H1 (cell line): ENCODE results near the gene INPP4B. TPM values are rescaled to one million over a fixed set of nuclear protein-coding genes. Genes with fewer than 3 reads are reported as not detected.

Source experiments
- CTCF ChIA-PET: fragments of 300-600 bp; sonication (Branson Sonifier 250); formaldehyde crosslinking; loops from one replicate; lab custom pipeline; 2021; ENCODE audit not compliant: partially characterized antibody; lab: Charles Lee
- POLR2A ChIA-PET: fragments of 300-600 bp; sonication (Branson Sonifier 250); formaldehyde crosslinking; loops from one replicate; lab custom pipeline; 2021; ENCODE audit warnings: inconsistent platforms; ENCODE audit not compliant: partially characterized antibody; lab: Charles Lee
- DNase-seq, 2 experiments: peaks; one replicate each; pipeline versions ENCODE4 v3.0.0 to v3.0.0-alpha.2; 2010 to 2022; ENCODE audit warnings: low spot score in 2 of 2, low read depth in 1 of 2, mixed read lengths in 1 of 2
- FAIRE-seq: peaks from 2 replicates; lab custom pipeline; 2011; peaks lifted over from hg19 to GRCh38; lab: Jason Lieb, UNC
- H2AFZ ChIP-seq: 2 replicates; pipeline ENCODE4 v1.8.1; 2012; ENCODE audit warnings: low read length, inconsistent platforms
- H2AK5ac ChIP-seq: 2 replicates; pipeline ENCODE4 v1.6.1; 2013; ENCODE audit warnings: low read depth, low read length
- H2BK120ac ChIP-seq: replicated peaks from 2 replicates; pipeline ENCODE3; 2013; ENCODE audit warnings: low read depth, low read length, inconsistent platforms
- H2BK12ac ChIP-seq: 2 replicates; pipeline ENCODE4 v1.6.1; 2013; ENCODE audit warnings: low read depth, low read length
- H2BK15ac ChIP-seq: 2 replicates; pipeline ENCODE4 v1.6.1; 2013; ENCODE audit warnings: low read length
- H2BK20ac ChIP-seq: 2 replicates; pipeline ENCODE4 v1.6.1; 2013; ENCODE audit warnings: low read length
- H2BK5ac ChIP-seq: 2 replicates; pipeline ENCODE4 v1.6.1; 2013; ENCODE audit warnings: low read depth, low read length
- H3K14ac ChIP-seq: 2 replicates; pipeline ENCODE4 v1.6.1; 2013; ENCODE audit warnings: inconsistent platforms; ENCODE audit not compliant: insufficient read length
- H3K18ac ChIP-seq: 2 replicates; pipeline ENCODE4 v1.6.1; 2013; ENCODE audit warnings: low read length; ENCODE audit errors: extremely low read depth
- H3K23ac ChIP-seq: 2 replicates; pipeline ENCODE4 v1.6.1; 2013; ENCODE audit warnings: inconsistent platforms; ENCODE audit not compliant: insufficient read length
- H3K23me2 ChIP-seq: 2 replicates; pipeline ENCODE4 v1.6.1; 2013; ENCODE audit warnings: low read depth, low read length
- H3K27ac ChIP-seq: 2 replicates; pipeline ENCODE4 v1.6.1; 2011; ENCODE audit warnings: low read depth, low read length, inconsistent platforms
- H3K27me3 ChIP-seq, 4 experiments: replicated peaks in 1 of 4; 1 replicate in 1 of 4; 2 replicates in 3 of 4; pipeline versions ENCODE4 v1.6.1 to v1.8.1; 2011 to 2013; ENCODE audit warnings: low read length in 3 of 4, mild to moderate bottlenecking in 3 of 4, inconsistent platforms in 2 of 4, mixed read lengths in 2 of 4, moderate library complexity in 1 of 4; ENCODE audit not compliant: control insufficient read depth in 3 of 4, insufficient read depth in 3 of 4; ENCODE audit errors: extremely low read depth in 1 of 4
- H3K36me3 ChIP-seq, 4 experiments: 2 replicates each; pipeline versions ENCODE4 v1.6.1 to v1.8.1; 2011 to 2013; ENCODE audit warnings: mild to moderate bottlenecking in 4 of 4, low read length in 3 of 4, moderate library complexity in 2 of 4, control low read depth in 1 of 4, inconsistent platforms in 1 of 4; ENCODE audit not compliant: insufficient read depth in 4 of 4, control insufficient read depth in 2 of 4
- H3K4ac ChIP-seq: replicated peaks from 2 replicates; pipeline ENCODE3; 2013; ENCODE audit warnings: low read length, low read depth, mixed read lengths, inconsistent platforms; ENCODE audit not compliant: insufficient read length
- H3K4me1 ChIP-seq, 4 experiments: replicated peaks in 1 of 4; 1 replicate in 1 of 4; 2 replicates in 3 of 4; pipeline versions ENCODE4 v1.6.1 to v1.8.1; 2011 to 2013; ENCODE audit warnings: low read length in 3 of 4, inconsistent platforms in 2 of 4, mixed read lengths in 1 of 4; ENCODE audit not compliant: insufficient read depth in 4 of 4, control insufficient read depth in 3 of 4
- H3K4me2 ChIP-seq, 2 experiments: 2 replicates each; pipeline versions ENCODE4 v1.6.1 to v1.8.1; 2011 to 2013; ENCODE audit warnings: low read depth in 2 of 2, low read length in 2 of 2, control low read depth in 1 of 2, inconsistent platforms in 1 of 2, mild to moderate bottlenecking in 1 of 2; ENCODE audit not compliant: insufficient read depth in 1 of 2
- H3K4me3 ChIP-seq, 4 experiments: fragments of 200-600, 300-600 bp in 1 of 4; sonication (generic), shearing (Covaris generic), sonication (Bioruptor Twin) in 1 of 4; 2 replicates each; pipeline versions ENCODE4 v1.5.1 to v1.8.1; 2011 to 2016; ENCODE audit warnings: low read length in 4 of 4, low read depth in 3 of 4, control low read depth in 2 of 4, inconsistent platforms in 2 of 4, mild to moderate bottlenecking in 2 of 4, mixed read lengths in 1 of 4, moderate library complexity in 1 of 4; ENCODE audit not compliant: insufficient read depth in 2 of 4; ENCODE audit errors: extremely low read depth in 1 of 4
- H3K56ac ChIP-seq: replicated peaks from 2 replicates; pipeline ENCODE3; 2013; ENCODE audit warnings: low read depth, mild to moderate bottlenecking, mixed read lengths, low read length, inconsistent platforms; ENCODE audit not compliant: insufficient read length
- H3K79me1 ChIP-seq: 2 replicates; pipeline ENCODE4 v1.6.1; 2013; ENCODE audit warnings: low read depth, low read length, control low read depth
- H3K79me2 ChIP-seq, 2 experiments: 2 replicates each; pipeline versions ENCODE4 v1.6.1 to v1.8.1; 2012 to 2013; ENCODE audit warnings: low read length in 2 of 2, mild to moderate bottlenecking in 2 of 2, inconsistent platforms in 1 of 2; ENCODE audit not compliant: insufficient read depth in 2 of 2, control insufficient read depth in 1 of 2
- H3K9ac ChIP-seq, 4 experiments: replicated peaks in 1 of 4; 1 replicate in 1 of 4; 2 replicates in 3 of 4; pipeline versions ENCODE4 v1.6.1 to v1.8.1; 2011 to 2013; ENCODE audit warnings: low read depth in 3 of 4, low read length in 3 of 4, control low read depth in 2 of 4, mild to moderate bottlenecking in 2 of 4, moderate library complexity in 2 of 4, inconsistent platforms in 1 of 4; ENCODE audit errors: extremely low read depth in 1 of 4
- H3K9me3 ChIP-seq, 2 experiments: 2 replicates each; pipeline versions ENCODE4 v1.6.1 to v1.8.1; 2012 to 2013; ENCODE audit warnings: mild to moderate bottlenecking in 2 of 2, moderate library complexity in 2 of 2, control low read depth in 1 of 2, inconsistent platforms in 1 of 2, low read depth in 1 of 2, low read length in 1 of 2, mixed read lengths in 1 of 2; ENCODE audit not compliant: insufficient read depth in 2 of 2
- H4K20me1 ChIP-seq, 2 experiments: replicated peaks in 1 of 2; 2 replicates each; pipeline versions ENCODE3 to v1.8.1; 2011 to 2013; ENCODE audit warnings: inconsistent platforms in 2 of 2, low read length in 2 of 2, mild to moderate bottlenecking in 1 of 2; ENCODE audit not compliant: insufficient read depth in 2 of 2, control insufficient read depth in 1 of 2
- H4K5ac ChIP-seq: 2 replicates; pipeline ENCODE4 v1.6.1; 2013; ENCODE audit warnings: low read length, low read depth, mixed read lengths, inconsistent platforms; ENCODE audit not compliant: insufficient read length
- H4K8ac ChIP-seq: 2 replicates; pipeline ENCODE4 v1.8.0; 2013; ENCODE audit warnings: mild to moderate bottlenecking, moderate library complexity, low read length, inconsistent platforms; ENCODE audit not compliant: insufficient read depth; ENCODE audit errors: extremely low read depth
- H4K91ac ChIP-seq: replicated peaks from 2 replicates; pipeline ENCODE3; 2013; ENCODE audit warnings: low read length, mixed read lengths, inconsistent platforms; ENCODE audit not compliant: insufficient read length
- CBX5 ChIP-seq: fragments of 300-800, 300-1000 bp; sonication (generic); IDR thresholded peaks from 2 replicates; pipeline ENCODE4 v1.7.1; 2016; ENCODE audit warnings: antibody characterized with exemption, low read length, low read depth
- RFX5 ChIP-seq: IDR thresholded peaks from 2 replicates; pipeline ENCODE4 v1.6.1; 2011; ENCODE audit warnings: low read depth, low read length, improper control_type of control experiment, borderline replicate concordance
- polyA plus RNA-seq, 7 experiments: library from polyadenylated mRNA; depleted of rRNA in 3 of 7; stranded (reverse) in 5 of 7; unstranded in 2 of 7; fragments of >200 nt in 5 of 7; fragments of 200-250 nt in 2 of 7; gene quantifications; 1 replicate in 5 of 7; 2 replicates in 1 of 7; 4 replicates in 1 of 7; pipeline versions ENCODE4 v1.2.1 to v1.2.3, GENCODE V29; 2011 to 2013; ENCODE audit warnings: missing spikeins in 2 of 7, mixed read lengths in 2 of 7
- total RNA-seq: library from RNA; stranded (reverse); fragmentation: NEBNext Ultra II Directional; extraction: Animal tissue kit (Norgen Biotek cat#: 25700); gene quantifications from 2 replicates; pipeline ENCODE4 v1.2.1, GENCODE V29; 2021

Gene INPP4B
- total and polyA plus RNA-seq, 2 of the 8 experiments (the other 6 are each of a cell fraction or from before 2014, with no cell fraction given), result 0.11 to 0.54 TPM

- no peak overlapping the region for H3K4me2 ChIP-seq
- H2AFZ ChIP-seq, result no peak overlapping the region
- no peak overlapping the region for H3K9ac ChIP-seq
- H3K79me2 ChIP-seq, result no peaks in the 10 kb centered on the region
- DNase-seq, result no peak
- H2AK5ac ChIP-seq, result no peak overlapping the region
- no peak for FAIRE-seq
- CTCF ChIA-PET, result no interaction called here
- no peak overlapping the region for H2BK20ac ChIP-seq
- H3K4ac ChIP-seq, result no peak overlapping the region
- no peak overlapping the region for H4K5ac ChIP-seq
- H3K36me3 ChIP-seq, result no peaks in the 10 kb centered on the region
- H2BK12ac ChIP-seq, result no peak overlapping the region
- no peak overlapping the region for H2BK5ac ChIP-seq
- no peak overlapping the region for H2BK120ac ChIP-seq
- H3K14ac ChIP-seq, result no peak overlapping the region
- no peak overlapping the region for H2BK15ac ChIP-seq
- no peak overlapping the region for H3K4me3 ChIP-seq
- H3K23me2 ChIP-seq, result no peaks in the 10 kb centered on the region
- no peak overlapping the region for H3K18ac ChIP-seq
- no peaks in the 10 kb centered on the region for H3K4me1 ChIP-seq
- no peak for TF ChIP-seq CBX5
- TF ChIP-seq RFX5, result no peak
- H4K8ac ChIP-seq, result no peak overlapping the region
- H4K20me1 ChIP-seq, result no peaks in the 10 kb centered on the region
- no peaks in the 10 kb centered on the region for H3K27me3 ChIP-seq
- no peak overlapping the region for H3K27ac ChIP-seq
- no peaks in the 10 kb centered on the region for H3K9me3 ChIP-seq
- H3K23ac ChIP-seq, result no peak overlapping the region
- POLR2A ChIA-PET, result no interaction called here
- no peaks in the 10 kb centered on the region for H3K79me1 ChIP-seq
- no peak overlapping the region for H3K56ac ChIP-seq
- H4K91ac ChIP-seq, result no peak overlapping the region
These were observed 810.5 kb downstream of the INPP4B start for GRCh38 chr4:142035566-142035965.
